ENCODE data around the gene CRACDL.

Gene CRACDL

GRCh38 chr2:98924910-98925309 is 11.1 kb downstream of the CRACDL start:
- no peak for DNase-seq

GRCh38 chr2:98924038-98924830 is 11.8 kb downstream of the CRACDL start:
- DNase-seq: no peak

GRCh38 chr2:98923244-98923940 is 12.6 kb downstream of the CRACDL start:
- DNase-seq: no peak

- no peak for DNase-seq
Measured at GRCh38 chr2:98921062-98921461, 15.0 kb downstream of the CRACDL start.

- DNase-seq: no peak
Measured at GRCh38 chr2:98917031-98917471, 19.0 kb downstream of the CRACDL start.

GRCh38 chr2:98915751-98916358 is 20.2 kb downstream of the CRACDL start:
- no peak for DNase-seq

- DNase-seq: no peak
Measured at GRCh38 chr2:98914713-98915580, 21.1 kb downstream of the CRACDL start.

GRCh38 chr2:98913916-98914712 is 21.9 kb downstream of the CRACDL start:
- DNase-seq: peak; percentile 95

GRCh38 chr2:98912957-98913915 is 22.8 kb downstream of the CRACDL start:
- peak; percentile 39 for DNase-seq

- DNase-seq: peak; percentile 87
Measured at GRCh38 chr2:98912221-98912851, 23.7 kb downstream of the CRACDL start.

- DNase-seq: no peak
Measured at GRCh38 chr2:98911376-98912154, 24.5 kb downstream of the CRACDL start.

GRCh38 chr2:98911126-98911375 is 25.0 kb downstream of the CRACDL start:
- DNase-seq: no peak

- no peak for DNase-seq
Measured at GRCh38 chr2:98910349-98911125, 25.5 kb downstream of the CRACDL start.

- peak; percentile 91 for DNase-seq
Measured at GRCh38 chr2:98909317-98910211, 26.5 kb downstream of the CRACDL start.

- no peak for DNase-seq
Measured at GRCh38 chr2:98908931-98909316, 27.1 kb downstream of the CRACDL start.

GRCh38 chr2:98907966-98908905 is 27.8 kb downstream of the CRACDL start:
- peak; percentile 53 for DNase-seq

- DNase-seq: no peak
Measured at GRCh38 chr2:98907385-98907784, 28.6 kb downstream of the CRACDL start.
